ENCODE data around the gene HILPDA. TPM values are rescaled to one million over a fixed set of nuclear protein-coding genes. Genes with fewer than 3 reads are reported as not detected.
"Not testable (repeated sequence)": the region's sequence is repeated elsewhere in the genome, so short reads cannot be mapped to it uniquely, and the experiment has no call there.

The HILPDA gene
- total RNA-seq, 2 donors from 2014 or later = 6.9 to 41.5 TPM

DNA sequence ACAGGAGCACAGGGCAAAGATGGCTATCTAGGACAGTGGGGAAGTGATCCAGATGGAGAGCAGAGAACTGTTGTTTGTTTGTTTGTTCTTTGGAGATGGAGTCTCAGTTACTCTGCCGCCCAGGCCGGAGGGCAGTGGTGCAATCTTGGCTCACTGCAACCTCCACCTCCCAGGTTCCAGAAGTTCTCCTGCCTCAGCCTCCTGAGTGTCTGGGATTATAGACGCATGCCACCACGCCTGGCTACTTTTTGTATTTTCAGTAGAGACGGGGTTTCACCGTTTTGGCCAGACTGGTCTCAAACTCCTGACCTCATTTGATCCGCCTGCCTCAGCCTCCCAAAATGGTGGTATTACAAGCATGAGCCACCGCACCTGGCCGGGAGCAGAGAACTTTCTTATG lies 41.7 kb downstream of the HILPDA start:
- Histone ChIP-seq H3K27ac (no peak overlapping the region), H3K4me3 (no peak overlapping the region), H3K4me1 (replicated peaks) (no peaks in the 10 kb centered on the region), H3K27me3 (replicated peaks; ENCODE audit: insufficient read depth) (no peaks in the 10 kb centered on the region), H3K36me3 (no peaks in the 10 kb centered on the region), H3K9me3 (no peaks in the 10 kb centered on the region)
- DNase-seq (ENCODE audit: low spot score) = no peak
- no peak for TF ChIP-seq CTCF (IDR thresholded peaks at IDR 0.05)
- TF ChIP-seq POLR2AphosphoS5 (IDR thresholded peaks at IDR 0.05) = no peak
- no peak for TF ChIP-seq POLR2A (IDR thresholded peaks at IDR 0.05)
- intact Hi-C loops (cut with DNase I) = no loop called here
- WGBS = 90% methylated on average over 9 of the region's 9 CpGs

- WGBS = 91% methylated on average over 2 of the region's 2 CpGs
- intact Hi-C loops (cut with DNase I) = not testable (repeated sequence)
Observed at GRCh38 chr7:128505416-128505815, 49.7 kb downstream of the HILPDA start.

GRCh38 chr7:128506819-128507218 lies 51.1 kb downstream of the HILPDA start:
- H3K36me3 ChIP-seq; intact Hi-C loops (cut with DNase I); H3K27ac ChIP-seq; H3K27me3 ChIP-seq (replicated peaks; ENCODE audit: insufficient read depth); H3K9me3 ChIP-seq; H3K4me1 ChIP-seq (replicated peaks); DNase-seq (ENCODE audit: low spot score); H3K4me3 ChIP-seq: not testable (repeated sequence)
- WGBS = 98% methylated on average over 3 of the region's 3 CpGs

More at GRCh38 chr7:128505416-128505815, 49.7 kb downstream of the HILPDA start:
- not testable (repeated sequence) for DNase-seq (ENCODE audit: low spot score); H3K9me3 ChIP-seq; H3K4me3 ChIP-seq; H3K27me3 ChIP-seq (replicated peaks; ENCODE audit: insufficient read depth); H3K27ac ChIP-seq; H3K4me1 ChIP-seq (replicated peaks); H3K36me3 ChIP-seq

GRCh38 chr7:128507321-128507993 lies 51.8 kb downstream of the HILPDA start:
- H3K36me3 ChIP-seq; H3K4me1 ChIP-seq (replicated peaks); H3K4me3 ChIP-seq; intact Hi-C loops (cut with DNase I); H3K27me3 ChIP-seq (replicated peaks; ENCODE audit: insufficient read depth); DNase-seq (ENCODE audit: low spot score); H3K27ac ChIP-seq; H3K9me3 ChIP-seq: not testable (repeated sequence)
- WGBS = 88% methylated on average over 5 of the region's 5 CpGs

Small RNA genes within 50 kb of the gene (small RNA-seq; reads per million reads assigned to genes)
- gene AC010655.1 = 0 reads per million in 2 donors
- gene AC010655.2 = 0 reads per million in 2 donors
- gene RF00017 = 0 reads per million in 2 donors
- gene RNU7-54P = 0 reads per million in 2 donors

Other genes with a start within 250 kb of the HILPDA start
- gene LEP, start 214.6 kb upstream of the HILPDA start, total RNA-seq = not detected
- gene RBM28, start 112.0 kb upstream of the HILPDA start, total RNA-seq = 10 to 100 TPM; 13.8 to 29.7 TPM
- 1 to 10 TPM in 1 of 2 donors, under 1 TPM in 1; 0.05 to 1.2 TPM for gene PRRT4, start 94.2 kb upstream of the HILPDA start, total RNA-seq
- 10 to 100 TPM; 48.2 to 91.6 TPM for gene IMPDH1, start 45.9 kb upstream of the HILPDA start, total RNA-seq
- gene METTL2B, start 20.9 kb downstream of the HILPDA start, total RNA-seq = 10 to 100 TPM; 16.2 to 28.9 TPM
- gene GARIN1A, start 216.4 kb downstream of the HILPDA start, total RNA-seq = 1 to 10 TPM in 1 of 2 donors, under 1 TPM in 1; 0.18 to 4.5 TPM

Data from prostate gland (tissue), 2 donors.